ENCODE measurements around the gene NLRP3.
"Not testable (repeated sequence)": the region's sequence is repeated elsewhere in the genome, so short reads cannot be mapped to it uniquely, and the experiment has no call there.

NLRP3 gene

DNA sequence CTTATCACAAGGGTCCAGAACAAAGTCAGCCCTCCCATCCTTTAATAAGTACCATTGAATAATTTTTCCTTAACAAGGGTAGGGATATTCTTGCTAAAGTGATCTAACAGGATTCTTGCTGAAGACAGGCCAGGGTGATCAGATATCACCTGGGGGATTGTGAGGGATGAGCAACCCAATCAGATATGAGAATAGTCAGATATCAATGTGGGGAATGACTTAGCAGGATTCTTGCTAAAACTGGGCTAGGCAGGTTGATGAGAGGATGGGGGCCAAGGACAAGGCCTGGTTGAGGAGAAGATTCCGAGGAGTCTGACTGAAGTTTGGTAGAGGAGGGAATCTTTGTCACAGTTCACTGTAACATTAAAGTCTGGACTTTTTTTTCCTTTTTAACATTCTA is 23.9 kb upstream of the NLRP3 start:
- DNase-seq: no peak

DNA sequence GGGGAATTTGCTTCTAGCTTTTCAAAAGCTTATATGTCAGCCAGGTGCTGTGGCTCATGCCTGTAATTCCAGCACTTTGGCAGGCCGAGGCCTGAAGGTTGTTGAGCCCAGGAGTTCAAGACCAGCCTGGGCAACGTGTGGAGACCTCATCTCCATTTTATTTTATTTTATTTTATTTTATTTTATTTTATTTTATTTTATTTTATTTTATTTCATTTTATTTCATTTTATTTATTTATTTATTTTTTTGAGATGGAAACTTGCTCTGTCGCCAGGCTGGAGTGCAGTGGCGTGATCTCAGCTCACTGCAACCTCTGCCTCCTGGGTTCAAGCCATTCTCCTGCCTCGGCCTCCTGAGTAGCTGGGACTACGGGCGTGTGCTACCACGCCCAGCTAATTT is 20.9 kb upstream of the NLRP3 start:
- DNase-seq: not testable (repeated sequence)

DNA sequence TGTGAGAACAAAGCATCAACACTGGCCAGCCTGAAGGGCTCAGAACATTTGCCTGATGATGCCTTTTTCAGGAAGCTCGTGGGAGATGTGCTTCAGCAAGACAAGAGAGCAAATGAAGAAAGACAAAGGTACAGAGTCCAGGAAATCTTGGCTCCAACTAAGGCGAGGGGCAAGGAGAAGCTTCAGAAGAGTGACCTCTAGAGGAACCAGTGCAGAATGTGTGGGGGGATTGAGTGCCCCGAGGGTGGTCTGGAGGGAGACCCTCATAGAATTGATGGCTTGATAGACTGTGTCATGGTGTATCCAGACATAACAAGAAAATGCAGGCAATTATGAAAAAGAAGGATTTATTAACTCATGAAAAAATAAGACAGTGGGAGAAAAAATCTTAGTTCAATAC is 15.3 kb upstream of the NLRP3 start:
- no peak for DNase-seq

DNA sequence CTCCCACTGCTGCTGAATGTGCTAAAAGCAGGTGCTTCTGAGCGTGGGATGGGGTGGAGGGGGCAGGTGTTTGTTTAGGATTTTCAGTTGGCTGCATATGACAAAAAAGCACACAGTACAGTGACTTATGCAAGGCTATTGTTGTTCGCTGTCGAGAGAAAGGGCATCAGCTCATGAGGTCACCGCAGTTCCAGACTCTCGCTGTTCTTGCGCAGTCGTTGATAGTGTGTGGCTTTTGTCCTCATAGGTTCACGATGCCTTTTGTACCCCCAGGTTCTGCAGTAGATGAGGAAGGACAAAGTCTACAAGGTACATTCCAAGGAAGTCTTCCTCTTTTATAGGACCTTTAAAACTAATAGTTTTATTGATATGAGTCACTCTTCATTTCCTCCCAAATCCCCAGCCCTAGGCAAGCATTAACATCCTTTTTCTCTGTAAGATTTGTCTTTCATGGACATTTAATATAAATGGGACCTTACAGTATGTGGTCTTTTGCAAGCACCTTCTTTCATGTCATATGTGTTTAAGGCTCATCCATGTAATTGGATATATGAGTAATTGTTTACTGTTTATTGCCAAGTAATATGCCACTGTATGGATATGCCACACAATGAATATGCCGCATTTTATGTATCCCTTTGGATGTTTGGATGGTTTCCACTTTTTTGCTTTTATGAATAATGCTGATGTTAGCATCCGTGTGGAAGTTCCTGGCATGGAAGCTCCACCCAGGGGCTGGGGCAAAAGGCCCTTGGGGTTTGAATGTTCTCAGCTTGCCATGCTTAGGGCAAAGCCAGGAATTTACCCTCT is 14.5 kb upstream of the NLRP3 start:
- peak; percentile 40 for DNase-seq

DNA sequence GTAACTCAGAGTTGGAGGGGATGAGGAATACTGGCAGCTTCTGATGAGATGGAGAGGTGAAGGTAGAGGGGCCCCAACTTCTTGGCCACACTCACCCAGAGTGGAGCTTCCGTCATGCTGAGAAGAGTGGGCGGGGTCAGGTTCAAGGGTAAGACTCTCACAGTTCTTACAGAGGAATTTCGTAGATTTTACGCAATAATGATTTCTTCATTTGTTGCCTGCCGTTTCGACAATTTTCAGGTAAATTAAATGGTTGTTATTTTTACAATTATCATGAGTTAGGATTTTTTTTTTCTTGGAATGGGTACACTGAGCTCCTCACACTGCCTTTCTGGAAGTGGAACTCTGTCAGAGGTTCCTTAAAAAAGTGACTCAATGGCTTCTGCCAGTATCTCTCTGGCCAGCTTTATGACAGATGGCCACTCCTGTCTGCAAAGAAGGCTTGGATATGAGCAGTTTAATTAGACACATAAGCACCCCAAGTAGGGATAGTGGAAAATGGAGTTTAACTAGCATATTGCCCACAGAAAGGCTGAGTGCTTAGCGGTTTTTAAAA is 13.8 kb upstream of the NLRP3 start:
- DNase-seq: no peak

DNA sequence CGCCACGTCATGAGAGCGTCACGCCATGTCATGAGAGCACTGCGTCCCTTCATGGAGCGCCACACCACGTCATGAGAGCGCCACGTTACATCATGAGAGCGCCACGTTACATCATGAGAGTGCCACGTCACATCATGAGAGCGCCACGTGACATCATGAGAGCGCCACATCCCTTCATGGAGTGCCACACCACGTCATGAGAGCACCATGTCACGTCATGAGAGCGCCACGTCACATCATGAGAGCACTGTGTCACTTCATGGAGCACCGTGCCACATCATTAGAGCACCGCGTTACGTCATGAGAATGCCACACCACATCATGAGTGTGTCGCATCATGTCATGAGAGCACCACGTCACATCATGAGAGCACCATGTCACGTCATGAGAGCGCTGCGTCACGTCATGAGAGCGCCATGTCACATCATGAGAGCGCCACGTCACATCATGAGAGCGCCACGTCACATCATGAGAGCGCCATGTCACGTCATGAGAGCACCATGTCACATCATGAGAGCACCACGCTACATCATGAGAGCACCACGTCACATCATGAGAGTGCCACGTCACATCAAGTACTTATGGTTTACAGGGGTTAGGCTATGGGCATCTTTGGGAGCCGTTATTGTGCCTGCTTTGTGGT is 9.8 kb upstream of the NLRP3 start:
- DNase-seq: no peak

DNA sequence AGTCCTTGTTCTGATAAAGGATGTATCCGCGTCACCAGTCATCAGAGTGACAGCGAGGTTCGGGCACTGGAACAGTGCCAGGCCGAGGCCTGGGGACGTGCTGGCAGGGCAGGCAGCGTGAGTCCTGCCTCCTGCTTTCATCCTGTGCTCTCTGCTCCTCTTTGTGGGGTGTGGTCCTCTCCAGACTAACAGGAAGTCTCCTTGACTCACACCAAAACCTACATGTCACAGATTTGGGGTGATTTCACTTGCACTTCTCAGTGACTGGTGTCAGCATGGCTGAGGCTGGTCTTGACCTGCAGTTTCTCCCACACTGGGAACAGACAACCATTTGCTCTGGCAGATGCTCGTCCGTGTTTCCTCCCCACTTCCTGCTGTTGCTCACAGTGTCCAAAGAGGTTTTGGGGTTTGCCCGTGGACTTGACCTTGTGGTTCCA is 8.8 kb upstream of the NLRP3 start:
- no peak for DNase-seq

DNA sequence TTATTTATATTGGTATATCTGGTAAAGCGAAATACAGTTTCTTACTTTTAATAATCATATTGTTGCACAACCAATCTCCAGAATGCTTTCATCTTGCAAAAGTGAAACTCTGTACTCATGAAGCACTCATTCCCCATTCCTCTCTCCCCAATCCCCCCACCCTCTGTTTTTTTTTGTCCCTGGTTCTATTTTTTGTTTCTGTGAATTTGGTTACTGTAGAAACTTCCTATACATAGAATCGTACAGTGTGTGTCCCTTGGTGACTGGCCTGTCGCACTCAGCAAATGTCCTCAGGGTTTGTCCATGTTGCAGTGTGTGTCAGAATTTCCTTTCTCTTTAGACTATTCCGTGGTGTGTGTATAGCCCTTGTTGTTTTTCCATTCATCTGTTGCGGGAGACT is 7.9 kb upstream of the NLRP3 start:
- no peak for DNase-seq

DNA sequence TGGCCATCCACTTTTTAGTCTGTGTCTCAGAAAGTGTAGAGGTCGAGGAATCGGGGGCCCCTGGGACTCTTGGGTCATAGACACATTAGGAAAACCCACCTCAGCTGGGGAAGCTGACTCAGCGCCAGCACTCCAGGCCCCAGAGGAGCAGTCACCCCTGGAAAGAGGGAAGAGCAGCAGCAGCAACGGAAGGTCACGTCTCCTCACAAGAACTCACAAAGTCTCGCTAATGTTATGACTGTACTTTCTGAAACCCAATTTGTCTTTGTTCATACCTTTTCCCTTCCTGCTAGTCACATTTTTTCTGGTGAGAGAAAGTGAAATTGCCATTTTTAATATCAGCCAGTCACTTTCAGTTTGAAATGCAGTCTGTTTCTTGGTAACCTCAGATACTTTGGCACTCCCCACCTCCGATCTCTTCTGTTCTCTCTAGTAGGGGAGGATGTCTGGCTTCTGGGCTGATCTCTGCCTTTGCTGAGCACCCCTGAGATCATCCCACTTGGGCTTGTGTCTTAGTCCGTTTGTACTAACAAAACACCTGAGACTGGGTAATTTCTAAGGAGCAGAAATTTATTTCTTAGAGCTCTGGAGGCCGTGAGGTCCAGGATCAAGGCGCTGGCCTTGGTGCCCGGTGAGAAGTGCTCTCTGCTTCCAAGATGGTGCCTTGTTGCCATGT is 6.0 kb upstream of the NLRP3 start:
- DNase-seq: no peak

DNA sequence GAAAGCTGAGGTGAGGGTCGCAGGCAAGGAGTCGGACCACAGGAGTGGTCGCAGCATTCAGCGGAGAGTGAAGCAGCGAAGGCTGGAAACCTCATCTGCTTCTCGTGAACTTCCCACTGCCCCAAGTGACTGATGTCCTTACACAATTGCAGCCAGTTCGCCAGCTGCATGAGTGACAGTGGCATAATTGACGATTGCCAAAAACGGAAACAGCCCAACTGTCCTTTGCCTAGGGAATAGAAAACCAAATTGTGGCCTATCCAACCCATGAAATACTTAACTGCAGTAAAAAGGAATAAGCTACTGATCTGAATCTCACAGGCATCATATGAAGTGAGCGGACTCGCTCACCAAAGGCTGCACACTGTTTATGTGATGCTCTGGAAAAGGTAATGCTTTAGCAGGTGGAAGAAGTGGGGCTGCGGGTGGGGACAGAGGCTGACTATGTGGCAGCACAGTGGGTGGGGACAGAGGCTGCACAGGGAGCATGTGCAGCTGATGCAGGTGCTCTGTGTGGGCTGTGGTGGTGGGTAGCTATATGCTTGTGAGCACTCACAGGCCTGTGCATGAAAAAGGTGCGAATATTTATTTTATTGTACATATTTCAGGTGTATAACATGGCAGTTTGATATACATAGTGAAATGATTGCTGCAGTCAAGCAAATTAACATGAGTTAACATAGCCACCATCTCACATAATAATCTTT is 4.2 kb upstream of the NLRP3 start:
- no peak for DNase-seq

DNA sequence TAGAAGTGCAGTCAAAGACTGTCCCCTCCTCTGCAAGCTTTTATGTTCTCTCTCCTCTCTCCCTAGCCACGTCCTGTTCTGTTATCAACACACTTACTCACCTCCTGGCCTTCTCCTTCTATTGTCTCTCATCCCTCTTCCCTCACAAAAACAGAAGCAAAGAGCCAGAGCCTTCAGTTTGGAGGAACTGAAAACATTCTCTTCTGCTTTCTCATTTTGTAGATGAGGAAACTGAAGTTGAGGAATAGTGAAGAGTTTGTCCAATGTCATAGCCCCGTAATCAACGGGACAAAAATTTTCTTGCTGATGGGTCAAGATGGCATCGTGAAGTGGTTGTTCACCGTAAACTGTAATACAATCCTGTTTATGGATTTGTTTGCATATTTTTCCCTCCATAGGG is 1.9 kb downstream of the NLRP3 start:
- DNase-seq: no peak

DNA sequence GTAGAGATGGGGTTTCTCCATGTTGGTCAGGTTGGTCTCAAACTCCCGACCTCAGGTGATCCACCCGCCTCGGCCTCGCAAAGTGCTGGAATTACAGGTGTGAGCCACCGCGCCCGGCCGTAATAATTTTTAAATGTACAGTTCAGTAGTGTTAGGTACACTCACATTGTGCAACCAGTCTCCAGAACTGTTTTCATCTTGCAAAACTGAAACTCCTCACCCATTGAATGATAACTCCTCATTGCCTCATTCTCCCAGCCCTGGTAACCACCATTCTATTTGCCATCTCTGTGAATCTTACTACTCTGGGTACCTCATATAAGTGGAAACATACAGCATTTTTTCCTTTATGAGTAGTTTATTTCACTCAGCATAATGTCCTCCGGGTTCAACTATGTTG is 3.4 kb downstream of the NLRP3 start:
- no peak for DNase-seq

DNA sequence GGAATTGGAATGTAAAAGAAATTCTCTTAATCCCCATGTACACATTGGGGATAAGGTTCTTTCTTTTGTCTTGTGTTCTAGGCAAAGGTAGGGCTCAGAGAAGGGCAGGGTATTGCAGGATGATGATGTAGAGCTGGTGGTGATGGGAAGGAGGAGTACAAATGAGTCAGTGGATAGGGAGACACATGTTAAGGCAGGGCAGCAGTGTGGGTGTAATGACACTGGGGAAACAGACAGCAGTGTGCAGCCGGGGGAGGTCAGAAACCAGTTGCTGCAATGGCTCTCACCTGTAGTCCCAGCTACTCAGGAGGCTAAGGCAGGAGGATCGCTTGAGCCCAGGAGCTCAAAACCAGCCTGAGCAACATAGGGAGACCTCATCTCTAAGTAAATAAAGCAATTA is 5.1 kb downstream of the NLRP3 start:
- DNase-seq: no peak

DNA sequence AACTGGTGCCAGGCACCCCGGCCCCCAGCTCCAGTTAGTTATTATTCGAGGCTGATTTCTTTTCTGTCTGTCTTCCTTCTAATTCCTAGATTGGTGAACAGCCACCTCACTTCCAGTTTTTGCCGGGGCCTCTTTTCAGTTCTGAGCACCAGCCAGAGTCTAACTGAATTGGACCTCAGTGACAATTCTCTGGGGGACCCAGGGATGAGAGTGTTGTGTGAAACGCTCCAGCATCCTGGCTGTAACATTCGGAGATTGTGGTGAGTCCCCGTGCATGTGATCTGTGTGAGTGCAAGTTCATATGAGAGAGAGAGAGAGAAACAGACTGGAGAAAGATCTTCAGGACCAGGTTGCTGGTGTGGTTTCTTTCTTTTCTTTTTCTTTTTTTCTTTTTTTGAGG is 13.5 kb downstream of the NLRP3 start:
- DNase-seq: no peak

DNA sequence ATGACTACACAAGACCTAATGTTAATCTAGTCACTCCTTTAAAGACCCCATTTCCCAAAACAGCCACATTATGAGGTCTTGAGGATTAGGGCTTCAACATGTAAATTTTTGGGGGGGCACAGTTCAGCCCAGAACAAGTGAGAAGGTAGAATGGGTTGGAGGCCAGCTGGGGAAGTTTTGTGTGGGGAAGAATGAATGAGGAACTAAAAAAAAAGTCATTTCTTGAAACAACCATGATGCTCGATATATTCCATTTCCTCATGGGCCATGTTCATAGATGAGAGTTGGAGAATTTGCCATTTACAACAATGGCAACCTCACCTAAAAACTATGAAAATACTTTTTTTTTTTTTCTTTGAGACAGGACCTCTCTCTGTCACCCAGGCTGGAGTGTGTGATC is 14.5 kb downstream of the NLRP3 start:
- no peak for DNase-seq

DNA sequence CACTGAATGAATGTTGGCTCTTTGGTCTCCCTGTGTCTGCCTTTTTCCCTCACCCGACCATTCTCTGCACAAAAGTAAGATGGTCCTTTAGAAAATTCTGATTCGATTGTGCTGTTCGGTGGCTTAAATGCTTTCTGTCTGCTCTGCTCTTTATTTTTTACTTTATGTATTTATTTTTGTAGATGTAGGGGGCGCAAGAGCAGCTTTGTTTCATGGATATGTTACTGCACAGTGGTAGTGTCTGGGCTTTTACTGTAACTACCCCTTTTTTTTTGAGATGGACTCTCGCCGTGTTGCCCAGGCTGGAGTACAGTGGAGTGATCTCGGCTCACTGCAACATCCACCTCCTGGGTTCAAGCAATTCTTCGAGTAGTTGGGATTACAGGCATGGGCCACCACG is 15.7 kb downstream of the NLRP3 start:
- DNase-seq: no peak

DNA sequence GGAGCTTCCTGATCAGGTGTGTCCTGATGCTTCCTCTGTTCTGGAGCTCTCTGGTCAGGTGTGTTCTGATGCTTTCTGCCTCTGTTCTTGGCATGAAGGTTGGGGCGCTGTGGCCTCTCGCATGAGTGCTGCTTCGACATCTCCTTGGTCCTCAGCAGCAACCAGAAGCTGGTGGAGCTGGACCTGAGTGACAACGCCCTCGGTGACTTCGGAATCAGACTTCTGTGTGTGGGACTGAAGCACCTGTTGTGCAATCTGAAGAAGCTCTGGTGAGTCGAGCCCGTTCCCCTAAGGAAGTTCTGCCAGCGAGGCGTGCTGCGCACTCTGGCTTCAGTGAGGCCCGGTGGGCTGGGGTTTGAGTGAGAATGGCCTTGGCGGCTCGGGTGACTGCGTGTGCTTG is 18.0 kb downstream of the NLRP3 start:
- no peak for DNase-seq

DNA sequence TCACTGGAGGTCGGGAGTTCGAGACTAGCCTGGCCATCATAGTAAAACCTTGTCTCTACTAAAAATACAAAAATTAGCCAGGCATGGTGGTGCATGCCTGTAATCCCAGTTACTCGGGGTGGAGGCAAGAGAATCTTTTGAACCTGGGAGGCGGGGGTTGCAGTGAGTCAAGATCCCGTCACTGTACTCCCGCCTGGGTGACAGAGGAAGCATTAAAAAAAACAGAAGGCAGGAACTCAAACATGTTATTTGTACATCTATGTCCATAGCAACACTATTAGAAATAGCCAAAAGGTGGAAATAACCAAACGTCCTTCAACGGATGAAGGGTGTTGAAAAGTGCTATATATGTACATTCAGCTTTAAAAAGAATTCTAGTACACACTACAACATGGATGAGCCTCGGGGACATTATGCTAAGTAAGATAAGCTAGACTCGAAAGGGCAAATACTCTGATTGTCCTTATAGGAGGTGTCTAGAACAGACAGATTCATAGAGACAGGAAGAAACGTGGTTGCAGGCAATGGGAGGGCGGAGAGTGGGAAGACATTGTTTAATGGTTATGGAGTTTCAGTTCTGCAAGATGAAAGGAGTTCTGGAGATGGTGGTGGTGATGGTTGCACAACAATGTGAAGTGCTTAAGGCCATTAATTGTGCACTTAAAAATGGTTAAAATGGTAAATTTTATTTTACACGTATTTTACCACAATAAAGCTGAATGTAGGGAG is 19.2 kb downstream of the NLRP3 start:
- DNase-seq: no peak

DNA sequence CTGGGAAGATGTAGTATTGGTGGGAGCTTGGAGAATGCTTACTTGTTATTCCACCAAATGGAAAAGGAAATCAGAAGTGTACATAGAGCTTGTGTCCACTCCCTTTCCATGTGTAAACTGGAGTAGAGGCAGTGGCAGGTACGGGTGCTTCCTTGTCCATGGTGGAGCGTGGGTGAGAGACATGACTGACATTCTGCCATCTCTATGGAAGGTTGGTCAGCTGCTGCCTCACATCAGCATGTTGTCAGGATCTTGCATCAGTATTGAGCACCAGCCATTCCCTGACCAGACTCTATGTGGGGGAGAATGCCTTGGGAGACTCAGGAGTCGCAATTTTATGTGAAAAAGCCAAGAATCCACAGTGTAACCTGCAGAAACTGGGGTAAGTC is 19.8 kb downstream of the NLRP3 start:
- no peak for DNase-seq

DNA sequence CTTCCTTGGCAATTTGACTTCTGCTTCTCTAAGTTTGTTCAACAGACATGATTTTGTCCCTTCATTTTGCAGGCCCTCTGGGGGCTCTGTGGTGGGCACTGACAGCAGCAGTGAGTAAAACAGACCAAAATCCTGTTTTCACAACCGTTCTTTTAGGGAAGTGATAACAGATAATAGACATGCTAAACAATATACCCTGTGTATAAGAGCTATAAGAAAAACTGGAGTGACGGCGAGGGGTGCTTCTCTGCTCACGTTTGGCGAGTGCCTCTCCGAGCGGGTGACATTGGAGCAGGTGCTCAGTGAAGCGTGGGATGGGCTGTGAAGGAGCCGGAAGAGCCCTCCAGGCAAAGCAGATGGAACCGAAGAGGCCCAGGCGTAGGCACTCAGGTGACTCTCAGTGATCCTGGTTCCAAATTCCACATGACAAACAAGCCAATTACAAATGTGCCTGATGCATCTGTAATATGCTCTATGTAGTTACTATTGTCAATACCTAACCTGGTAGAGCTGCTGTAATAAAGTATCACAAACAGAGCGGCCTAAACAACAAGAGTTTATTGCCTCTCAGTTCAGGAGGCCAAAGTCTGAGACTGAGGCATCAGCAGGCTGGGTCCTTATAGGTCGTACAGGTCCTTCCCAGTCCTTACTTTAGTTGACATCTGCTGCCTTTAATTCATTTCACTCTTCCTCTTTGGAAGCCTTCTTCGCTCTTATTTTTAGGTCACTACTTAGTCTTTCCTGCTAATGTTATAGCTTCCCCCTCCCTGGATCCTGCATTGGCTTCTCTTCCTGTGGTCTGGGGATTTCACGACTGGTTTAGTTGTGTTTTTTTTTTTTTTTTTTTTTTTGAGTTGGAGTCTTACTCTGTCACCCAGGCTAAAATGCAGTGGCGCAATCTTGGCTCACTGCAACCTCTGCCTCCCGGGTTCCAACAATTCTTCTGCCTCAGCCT is 21.9 kb downstream of the NLRP3 start:
- DNase-seq: no peak

DNA sequence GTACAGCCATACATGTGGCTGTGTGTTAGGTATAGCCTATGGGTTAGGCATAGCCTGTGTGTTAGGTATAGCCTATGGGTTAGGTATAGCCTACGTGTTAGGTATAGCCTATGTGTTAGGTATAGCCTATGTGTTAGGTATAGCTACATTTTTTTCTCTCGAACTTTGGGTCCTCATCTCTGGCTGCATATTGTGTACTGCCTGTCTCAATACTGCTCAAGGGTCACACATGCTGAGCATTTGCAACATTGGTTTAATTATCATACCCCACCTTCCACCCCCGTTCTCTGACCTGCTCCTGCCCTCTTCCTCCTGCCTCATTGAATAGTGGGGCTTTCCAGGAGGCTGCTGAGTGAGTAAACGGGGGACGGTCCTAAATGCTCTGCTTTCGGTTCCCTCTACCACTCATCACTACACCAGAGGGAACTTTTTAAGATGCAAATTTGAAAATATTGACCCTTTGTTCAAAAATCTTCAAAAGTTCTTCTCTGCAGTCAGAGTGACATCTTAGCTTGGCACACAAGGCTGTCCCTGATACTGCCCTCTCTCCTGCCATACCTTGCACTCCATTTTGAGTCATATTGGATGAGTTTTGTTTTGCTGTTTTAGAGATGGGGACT is 24.1 kb downstream of the NLRP3 start:
- no peak for DNase-seq

All from NCI-H69 (cell line).